GM19467 (cell line): ENCODE results near the gene OCSTAMP.

Experiments used
- ATAC-seq: cut with Tn5 transposase; IDR thresholded peaks from one replicate; pipeline ENCODE4 v1.9.1; 2021; ENCODE audit warnings: mild to moderate bottlenecking, moderate library complexity; ENCODE audit not compliant: unreplicated experiment

The OCSTAMP gene

GRCh38 chr20:46573788-46574584 is 23.5 kb upstream of the OCSTAMP start:
- ATAC-seq, result no peak

GRCh38 chr20:46573234-46573633 is 22.8 kb upstream of the OCSTAMP start:
- no peak for ATAC-seq

DNA sequence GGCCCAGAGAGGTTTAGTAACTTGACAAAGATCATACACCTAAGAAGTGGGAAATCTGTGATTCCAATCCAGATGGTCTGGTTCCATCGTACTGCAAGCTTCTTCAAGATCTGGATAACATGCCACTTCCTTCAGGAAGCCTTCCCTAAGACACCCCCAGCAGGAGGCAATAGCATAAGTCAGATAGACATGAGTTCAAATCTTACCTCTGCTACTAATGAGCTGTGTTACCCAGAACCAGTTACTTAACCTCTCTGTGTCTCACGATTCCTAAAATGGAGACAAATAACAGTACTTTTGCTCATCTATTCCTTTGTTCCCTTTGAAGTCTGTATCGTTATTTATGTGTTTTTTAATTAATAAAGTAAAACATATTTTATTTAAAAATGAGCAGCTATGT is 22.3 kb upstream of the OCSTAMP start:
- ATAC-seq, result no peak

- ATAC-seq, result no peak
These were observed 21.7 kb upstream of the OCSTAMP start for GRCh38 chr20:46572153-46572552.

GRCh38 chr20:46571418-46571817 is 21.0 kb upstream of the OCSTAMP start:
- no peak for ATAC-seq

- no peak for ATAC-seq
These were observed 20.5 kb upstream of the OCSTAMP start for GRCh38 chr20:46570956-46571355.

DNA sequence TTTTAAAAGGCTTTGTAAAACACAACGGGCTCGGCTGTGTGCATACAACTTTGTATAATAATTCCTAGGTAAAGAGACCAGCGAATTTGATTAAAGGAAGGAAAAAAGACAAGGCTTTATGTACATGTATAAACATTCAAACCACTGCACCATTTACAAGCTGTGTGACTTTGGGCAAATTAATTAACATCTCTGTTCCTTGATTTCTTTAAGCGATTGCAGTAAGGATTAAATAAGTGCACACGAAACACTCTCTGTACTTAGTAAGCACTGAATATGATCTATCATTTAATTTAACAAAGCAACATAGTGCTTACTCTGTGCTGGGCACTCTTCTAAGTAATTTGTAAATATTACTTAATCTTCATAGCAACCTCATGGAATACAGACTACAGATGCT is 19.5 kb upstream of the OCSTAMP start:
- no peak for ATAC-seq

- ATAC-seq, result no peak
These were observed 18.2 kb upstream of the OCSTAMP start for GRCh38 chr20:46568570-46569129.

- no peak for ATAC-seq
These were observed 15.7 kb upstream of the OCSTAMP start for GRCh38 chr20:46566125-46566524.

- ATAC-seq, result no peak
These were observed 13.9 kb upstream of the OCSTAMP start for GRCh38 chr20:46564241-46564957.

DNA sequence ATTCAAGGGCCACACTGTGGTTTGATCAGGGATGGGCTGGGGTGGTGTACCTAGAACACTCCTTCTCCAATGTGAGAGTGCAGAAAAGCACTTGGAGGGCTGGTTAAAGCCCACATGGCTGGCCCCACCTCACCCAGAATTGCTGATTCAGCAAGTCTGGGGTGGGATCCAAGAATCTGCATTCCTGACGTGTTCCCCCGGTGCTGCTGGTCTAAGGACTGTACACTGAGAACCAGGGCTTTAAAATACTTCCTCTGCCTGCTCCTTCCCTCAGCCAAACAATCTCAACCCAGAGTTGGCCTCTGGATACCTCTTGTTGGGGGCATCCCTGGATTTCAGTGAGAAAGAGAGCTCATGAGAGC is 13.4 kb upstream of the OCSTAMP start:
- no peak for ATAC-seq

- ATAC-seq, result no peak
These were observed 12.9 kb upstream of the OCSTAMP start for GRCh38 chr20:46563170-46563859.

DNA sequence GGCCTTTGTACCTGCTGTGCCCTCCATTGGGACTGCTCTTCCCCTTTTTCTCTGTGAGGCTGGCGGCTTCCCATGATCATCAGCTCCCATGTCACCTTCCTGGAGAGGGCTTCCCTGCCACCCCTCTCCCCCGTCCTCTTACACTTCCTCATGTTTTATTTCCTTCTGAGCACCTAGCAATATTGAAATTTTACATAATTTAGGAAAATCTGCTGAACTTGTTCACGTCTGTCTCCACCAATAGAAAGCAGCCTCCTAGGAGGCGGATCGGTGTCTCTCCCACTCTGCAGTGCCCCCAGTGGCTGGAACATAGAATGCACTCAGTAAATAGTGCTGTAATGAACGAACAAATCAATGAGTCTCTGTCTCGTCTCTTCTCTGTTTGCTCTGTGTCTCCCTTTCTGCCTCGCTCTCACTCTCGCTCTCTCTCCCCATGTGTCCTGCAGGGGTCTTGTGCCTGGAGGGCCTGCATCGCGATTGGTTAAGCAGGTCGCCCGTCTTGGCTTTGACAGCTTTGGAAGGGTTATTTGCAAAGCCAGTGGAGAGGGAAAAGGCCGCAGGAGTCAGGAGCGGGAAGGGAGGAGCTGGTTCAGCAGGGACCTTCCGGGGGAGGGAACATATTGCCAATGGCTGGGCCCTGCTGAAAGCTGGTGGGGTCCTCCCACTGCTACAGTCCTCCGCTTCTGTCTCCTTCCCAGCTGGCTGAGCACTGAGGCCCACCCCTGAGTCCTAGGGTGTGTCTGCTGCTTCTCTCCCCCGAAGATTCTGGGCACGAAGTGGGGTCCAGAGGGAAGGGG is 12.1 kb upstream of the OCSTAMP start:
- no peak for ATAC-seq

DNA sequence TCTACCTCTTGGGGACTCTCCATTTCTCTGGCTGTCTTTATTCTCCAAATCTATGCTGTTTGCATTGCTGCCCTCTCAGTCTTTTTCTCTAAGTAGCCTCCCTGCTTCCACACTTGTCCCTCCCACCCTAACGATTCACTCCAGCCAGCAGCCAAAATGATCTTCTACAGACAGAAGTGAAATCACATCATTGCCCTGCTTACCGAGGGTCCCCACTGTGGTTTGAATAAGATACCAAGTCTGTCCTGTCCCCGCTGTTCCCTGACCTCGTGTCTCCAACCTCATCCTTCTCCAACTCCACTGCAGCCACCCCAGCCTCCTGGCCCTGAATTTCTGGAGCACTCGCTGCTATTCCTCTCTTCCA is 11.5 kb upstream of the OCSTAMP start:
- no peak for ATAC-seq

DNA sequence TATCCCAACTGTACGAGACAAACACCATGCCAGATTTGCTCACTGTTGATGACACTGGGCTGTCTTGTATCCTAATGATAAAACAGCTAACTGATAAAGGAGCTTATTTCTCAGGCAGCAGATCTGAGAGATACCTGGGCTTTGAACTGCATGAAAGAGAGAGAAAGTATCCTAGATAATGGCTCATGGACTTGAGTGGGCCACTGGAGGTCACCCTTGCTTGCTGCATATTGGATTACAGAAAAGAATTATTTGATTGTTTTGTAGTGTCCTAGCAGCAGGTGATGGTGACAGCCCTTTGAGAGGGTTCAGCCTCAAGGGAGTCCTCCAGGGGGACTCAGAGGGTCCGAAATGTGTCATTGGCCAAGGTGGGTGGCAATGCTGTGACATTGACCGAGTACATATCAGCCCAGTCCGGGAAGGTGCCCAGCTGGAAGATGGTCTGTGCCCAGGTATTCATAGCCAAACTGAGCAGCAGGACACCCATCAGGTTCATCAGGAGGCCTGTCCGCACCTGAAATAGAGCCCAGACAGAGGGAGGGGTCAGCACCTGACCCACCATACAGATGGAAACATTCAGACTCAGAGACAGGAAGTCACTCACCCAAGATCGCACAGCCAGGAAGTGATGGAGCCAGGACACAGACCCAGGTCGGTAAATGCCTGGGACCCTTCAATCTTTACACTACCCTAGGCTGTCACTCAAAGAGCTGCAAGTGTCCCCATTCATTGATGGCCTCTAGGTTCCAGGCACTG is 9.4 kb upstream of the OCSTAMP start:
- no peak for ATAC-seq

GRCh38 chr20:46559001-46559400 is 8.5 kb upstream of the OCSTAMP start:
- no peak for ATAC-seq

DNA sequence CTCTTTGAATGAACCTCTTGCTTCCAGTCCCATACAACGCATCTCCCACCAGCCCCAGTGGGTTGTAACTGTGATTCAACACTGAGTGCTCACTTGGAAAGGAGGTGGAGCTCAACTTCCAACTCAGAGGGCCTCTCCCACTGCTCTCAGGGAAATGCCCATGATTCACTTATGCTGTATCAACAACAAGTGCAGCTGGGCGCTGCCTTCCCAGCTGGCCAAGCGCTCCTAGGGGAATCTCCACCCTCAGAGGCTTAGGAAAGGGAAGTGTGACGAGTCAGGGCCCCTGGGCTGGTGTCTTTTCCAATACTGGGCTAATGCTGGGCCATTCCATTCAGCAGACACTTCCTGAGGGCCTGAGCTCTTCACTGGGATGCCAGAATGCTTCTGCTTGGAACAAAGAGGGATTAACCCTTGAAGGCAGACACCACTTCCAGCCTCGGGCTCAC is 8.1 kb upstream of the OCSTAMP start:
- ATAC-seq, result no peak

- ATAC-seq, result no peak
These were observed 6.9 kb upstream of the OCSTAMP start for GRCh38 chr20:46557231-46557956.

DNA sequence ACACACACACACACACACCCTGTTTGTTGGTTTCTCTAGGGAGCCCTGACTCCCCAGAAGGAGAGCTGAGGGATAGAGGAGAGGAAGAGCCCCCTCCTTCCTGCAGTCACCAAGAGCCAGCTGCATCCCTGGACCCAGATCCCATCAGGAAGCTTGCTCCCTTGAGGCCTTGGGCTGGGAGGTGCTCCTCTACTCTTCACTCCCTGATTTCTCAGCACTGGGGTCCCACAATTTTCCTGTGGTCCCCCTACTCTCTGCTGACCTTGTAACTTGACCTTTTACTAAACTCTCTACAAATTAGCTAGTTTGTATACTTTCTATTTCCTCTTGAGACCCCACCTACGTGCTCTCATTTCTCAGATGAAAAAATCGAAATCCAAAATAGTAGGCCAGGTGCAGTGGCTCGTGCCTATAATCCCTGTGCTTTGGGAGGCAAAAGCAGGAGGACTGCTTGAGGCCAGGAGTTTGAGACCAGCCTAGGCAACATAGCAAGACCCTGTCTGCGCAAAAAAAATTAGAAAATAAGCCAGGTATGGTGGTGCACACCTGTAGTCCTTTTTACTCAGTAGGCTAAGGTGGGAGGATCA is 5.0 kb upstream of the OCSTAMP start:
- ATAC-seq, result no peak
